Measurements from ENCODE around the gene ZNF576.
"Not testable (repeated sequence)": the region's sequence is repeated elsewhere in the genome, so short reads cannot be mapped to it uniquely, and the experiment has no call there.

ZNF576 gene, protein sequence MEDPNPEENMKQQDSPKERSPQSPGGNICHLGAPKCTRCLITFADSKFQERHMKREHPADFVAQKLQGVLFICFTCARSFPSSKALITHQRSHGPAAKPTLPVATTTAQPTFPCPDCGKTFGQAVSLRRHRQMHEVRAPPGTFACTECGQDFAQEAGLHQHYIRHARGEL

DNA sequence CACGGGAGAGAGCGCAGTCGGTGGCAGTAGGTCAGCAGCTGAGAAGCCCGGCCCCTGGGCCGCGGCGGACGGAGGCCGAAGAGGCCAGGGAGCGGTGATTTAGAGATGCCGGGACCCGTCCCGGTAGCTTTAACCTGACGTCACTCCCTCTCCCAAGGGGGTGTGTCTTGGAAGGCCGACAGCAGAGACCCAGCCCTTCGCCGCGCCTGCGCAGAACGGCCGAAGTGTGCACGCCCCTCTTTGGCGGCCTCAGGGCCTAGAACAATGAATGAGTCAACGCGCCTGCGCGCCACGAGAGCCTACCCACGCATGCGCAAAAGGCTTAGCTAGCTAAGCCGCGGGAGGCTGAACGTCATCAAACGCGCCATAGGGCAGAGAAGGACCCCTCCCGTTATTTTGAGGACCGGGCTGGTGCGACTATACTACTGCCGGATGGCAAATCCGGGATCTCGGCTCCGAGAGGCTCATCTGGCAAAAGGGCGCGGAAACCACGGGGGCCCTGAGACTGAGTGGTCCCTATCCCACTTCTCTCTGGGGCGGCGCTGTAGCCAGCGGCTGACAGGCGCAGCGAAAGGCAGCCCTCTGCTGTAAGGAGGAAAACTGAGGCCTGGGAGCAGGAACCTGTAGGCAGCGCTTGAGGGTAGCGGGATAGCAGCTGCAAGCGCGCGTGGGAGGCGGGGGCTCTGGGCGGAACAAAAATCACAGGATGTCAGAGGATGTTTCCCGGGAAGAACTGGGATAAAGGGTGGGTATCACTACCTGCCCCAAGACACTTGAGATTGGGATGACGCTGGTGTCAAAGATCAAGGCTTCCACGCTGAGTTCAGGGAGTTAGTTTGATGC lies at the start of gene ZNF576, which contains the start of gene IRGQ:
TSS of gene ZNF576 (plus strand) at position 597 of the 843 bp plus-strand sequence. CDS start 514 bp downstream, outside the sequence.
TSS of gene IRGQ (minus strand) at position 136 of the 843 bp plus-strand sequence. CDS start 796 bp downstream, outside the sequence.
- peaks cover 26 to 52% of the 10 kb centered on the region in 2 donors for H3K4me1 Mint-ChIP-seq
- DNase-seq (peak; percentile 99), ATAC-seq (replicated peaks) (peak; percentile 83 to 88)
- peak within 1 kb of the TSS; percentile 99 for H3K4me3 Mint-ChIP-seq
- H3K27ac Mint-ChIP-seq = peak within 1 kb of the TSS; percentile 100
- H3K27me3 Mint-ChIP-seq = no peaks in the 10 kb centered on the region
- H3K36me3 Mint-ChIP-seq = peaks cover 24 to 44% of the 10 kb centered on the region in 2 donors
- H3K9me3 Mint-ChIP-seq = no peaks in the 10 kb centered on the region

DNA sequence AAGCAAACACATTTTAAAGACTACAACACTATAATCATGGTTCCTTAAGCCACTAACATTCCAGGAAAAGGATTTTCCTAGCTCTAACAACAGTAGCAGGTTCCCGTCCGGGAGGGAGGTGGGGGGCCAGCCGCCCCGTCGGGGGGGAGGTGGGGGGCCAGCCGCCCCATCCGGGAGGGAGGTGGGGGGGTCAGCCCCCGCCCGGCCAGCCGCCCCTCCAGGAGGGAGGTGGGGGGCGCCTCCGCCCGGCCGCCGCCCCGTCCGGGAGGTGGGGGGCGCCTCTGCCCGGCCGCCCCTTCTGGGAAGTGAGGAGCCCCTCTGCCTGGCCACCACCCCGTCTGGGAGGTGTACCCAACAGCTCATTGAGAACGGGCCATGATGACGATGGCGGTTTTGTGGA lies 48.5 kb upstream of the ZNF576 start:
- DNase-seq; ATAC-seq (replicated peaks): not testable (repeated sequence)
- H3K36me3 Mint-ChIP-seq = peaks cover 47 to 64% of the 10 kb centered on the region in 2 donors

DNA sequence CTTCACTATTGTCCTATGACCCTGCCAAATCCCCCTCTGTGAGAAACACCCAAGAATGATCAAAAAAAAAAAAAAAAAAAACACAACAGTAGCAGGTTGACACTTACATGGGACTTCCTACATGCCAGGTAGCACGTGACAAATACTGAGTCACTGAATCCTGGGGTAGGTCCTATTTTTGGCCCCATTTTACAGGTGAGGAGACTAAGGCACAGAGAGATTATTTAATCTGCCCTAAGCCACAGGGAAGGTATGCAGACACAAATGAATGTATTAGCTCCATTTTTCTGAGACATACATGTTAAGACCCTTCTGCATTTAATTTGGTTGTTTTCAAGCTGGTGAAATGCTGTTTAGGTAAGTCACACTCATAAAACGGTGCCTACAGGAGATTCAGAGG lies 47.7 kb upstream of the ZNF576 start:
- Mint-ChIP-seq H3K36me3 (peaks cover 46 to 61% of the 10 kb centered on the region in 2 donors), H3K27me3 (no peaks in the 10 kb centered on the region), H3K4me3 (no peak overlapping the region), H3K9me3 (no peaks in the 10 kb centered on the region), H3K4me1 (peaks cover 0 to 2% of the 10 kb centered on the region in 2 donors), H3K27ac (no peak overlapping the region)
- DNase-seq (no peak), ATAC-seq (replicated peaks) (no peak)

More for the DNA sequence above, 48.5 kb upstream of the ZNF576 start:
- H3K9me3 Mint-ChIP-seq, H3K27me3 Mint-ChIP-seq, H3K4me1 Mint-ChIP-seq, H3K4me3 Mint-ChIP-seq, H3K27ac Mint-ChIP-seq: not testable (repeated sequence)

DNA sequence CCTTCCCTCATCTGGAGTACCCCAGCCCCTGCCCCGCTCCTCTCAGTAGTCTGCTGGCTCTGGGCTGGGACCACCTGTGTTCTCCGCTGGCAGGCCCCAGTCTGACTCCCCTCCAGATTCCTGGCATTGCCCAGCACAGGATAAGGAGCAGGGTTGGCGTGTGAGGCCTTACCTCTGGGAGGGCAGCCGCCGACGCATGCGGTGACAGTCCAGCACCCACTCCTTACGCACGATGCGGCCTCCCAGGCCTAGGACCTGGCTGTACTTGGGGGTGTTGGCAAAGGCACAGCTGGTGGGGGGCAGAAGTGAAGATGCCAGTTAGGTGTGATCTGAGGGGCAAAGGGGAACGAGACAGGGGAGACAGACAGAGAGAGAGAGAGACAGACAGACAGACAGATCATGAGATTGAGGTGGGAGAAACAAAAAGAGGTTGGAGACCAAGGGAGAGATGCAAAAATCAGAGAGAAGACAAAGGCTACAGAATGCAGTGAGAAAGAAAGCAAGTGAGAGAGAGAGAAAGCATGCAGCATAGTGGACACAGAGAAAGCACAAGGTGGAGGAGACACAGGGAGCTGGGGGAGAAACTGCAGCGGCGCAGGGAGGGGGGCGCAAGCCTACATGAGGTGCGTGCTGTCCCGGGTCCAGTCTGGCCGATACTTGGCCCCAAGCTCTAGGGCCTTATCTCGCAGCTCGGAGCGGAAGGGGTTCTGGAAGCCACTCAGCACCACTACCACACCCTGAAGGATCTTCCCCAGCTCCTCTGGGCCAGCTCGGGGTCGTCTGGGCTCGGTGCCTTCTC lies 44.8 kb upstream of the ZNF576 start:
- DNase-seq (no peak), ATAC-seq (replicated peaks) (no peak)
- Mint-ChIP-seq H3K27ac (peak overlapping the region; percentile 25), H3K4me1 (peaks cover 8 to 9% of the 10 kb centered on the region in 2 donors), H3K4me3 (no peak overlapping the region), H3K36me3 (peaks cover 48 to 57% of the 10 kb centered on the region in 2 donors), H3K27me3 (no peaks in the 10 kb centered on the region), H3K9me3 (no peaks in the 10 kb centered on the region)

DNA sequence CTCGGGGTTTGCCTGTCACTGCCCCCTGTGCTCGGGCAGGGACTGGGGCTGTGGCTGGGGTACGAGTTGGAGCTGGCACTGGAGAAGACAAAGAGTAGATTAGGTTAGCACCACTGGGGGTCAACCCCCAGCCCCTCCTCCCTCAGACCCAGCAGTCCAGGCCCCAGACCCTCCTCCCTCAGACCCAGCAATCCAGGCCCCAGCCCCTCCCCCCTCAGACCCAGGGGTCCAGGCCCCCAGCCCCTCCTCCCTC lies 44.3 kb upstream of the ZNF576 start:
- Mint-ChIP-seq H3K36me3 (peaks cover 48 to 57% of the 10 kb centered on the region in 2 donors), H3K27me3 (no peaks in the 10 kb centered on the region), H3K4me1 (peaks cover 8 to 9% of the 10 kb centered on the region in 2 donors), H3K27ac (peak overlapping the region; percentile 25), H3K4me3 (no peak overlapping the region), H3K9me3 (no peaks in the 10 kb centered on the region)
- ATAC-seq (replicated peaks) = no peak
- no peak for DNase-seq

DNA sequence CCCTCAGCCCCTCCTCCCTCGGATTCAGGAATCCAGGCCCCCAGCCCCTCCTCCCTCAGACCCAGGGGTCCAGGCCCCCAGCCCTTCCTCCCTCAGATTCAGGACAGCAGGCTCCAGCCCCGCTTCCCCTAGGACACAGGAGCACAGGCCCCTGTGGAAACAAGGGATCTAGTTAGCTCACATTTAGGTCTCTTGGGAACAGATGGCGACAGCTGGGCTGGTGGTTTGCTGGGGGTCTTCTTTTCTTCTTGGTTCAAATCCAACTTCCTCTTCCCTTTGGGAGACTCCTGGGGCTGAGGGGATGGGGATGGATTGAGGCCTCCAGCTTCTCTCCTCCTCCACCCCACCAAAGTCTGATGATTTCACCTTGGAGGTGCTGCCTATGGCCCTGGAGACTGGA lies 43.8 kb upstream of the ZNF576 start:
- H3K4me3 Mint-ChIP-seq = no peak overlapping the region

DNA sequence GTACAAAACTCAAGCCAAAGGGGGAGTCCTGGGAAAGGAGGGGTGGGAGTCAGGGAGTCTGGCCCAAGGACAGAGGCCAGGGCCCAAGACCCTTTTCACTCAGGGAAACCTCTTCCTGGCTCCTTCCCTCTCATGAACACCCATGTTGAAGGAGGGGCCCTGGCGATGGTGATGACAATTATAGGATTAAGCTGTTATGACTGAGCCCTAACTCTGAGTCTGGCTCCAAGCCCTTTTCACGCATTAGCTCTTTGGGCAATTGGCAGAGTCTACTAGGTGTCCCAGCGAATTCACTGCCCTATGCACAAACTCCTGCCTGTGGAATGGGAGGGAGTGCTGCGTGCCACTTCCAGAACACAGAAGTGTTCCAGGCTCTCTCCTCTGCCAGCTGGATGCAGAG lies 42.7 kb upstream of the ZNF576 start:
- Mint-ChIP-seq H3K4me3 (no peak overlapping the region), H3K36me3 (peaks cover 48 to 53% of the 10 kb centered on the region in 2 donors), H3K9me3 (no peaks in the 10 kb centered on the region), H3K27ac (no peak overlapping the region), H3K4me1 (peaks cover 8 to 9% of the 10 kb centered on the region in 2 donors), H3K27me3 (no peaks in the 10 kb centered on the region)
- ATAC-seq (replicated peaks) (no peak), DNase-seq (no peak)

More for the DNA sequence above, 43.8 kb upstream of the ZNF576 start:
- no peak overlapping the region for H3K27ac Mint-ChIP-seq
- H3K36me3 Mint-ChIP-seq = peaks cover 48 to 57% of the 10 kb centered on the region in 2 donors
- no peak for DNase-seq
- H3K9me3 Mint-ChIP-seq = no peaks in the 10 kb centered on the region
- ATAC-seq (replicated peaks) = no peak
- H3K4me1 Mint-ChIP-seq = peaks cover 8 to 9% of the 10 kb centered on the region in 2 donors
- H3K27me3 Mint-ChIP-seq = no peaks in the 10 kb centered on the region

DNA sequence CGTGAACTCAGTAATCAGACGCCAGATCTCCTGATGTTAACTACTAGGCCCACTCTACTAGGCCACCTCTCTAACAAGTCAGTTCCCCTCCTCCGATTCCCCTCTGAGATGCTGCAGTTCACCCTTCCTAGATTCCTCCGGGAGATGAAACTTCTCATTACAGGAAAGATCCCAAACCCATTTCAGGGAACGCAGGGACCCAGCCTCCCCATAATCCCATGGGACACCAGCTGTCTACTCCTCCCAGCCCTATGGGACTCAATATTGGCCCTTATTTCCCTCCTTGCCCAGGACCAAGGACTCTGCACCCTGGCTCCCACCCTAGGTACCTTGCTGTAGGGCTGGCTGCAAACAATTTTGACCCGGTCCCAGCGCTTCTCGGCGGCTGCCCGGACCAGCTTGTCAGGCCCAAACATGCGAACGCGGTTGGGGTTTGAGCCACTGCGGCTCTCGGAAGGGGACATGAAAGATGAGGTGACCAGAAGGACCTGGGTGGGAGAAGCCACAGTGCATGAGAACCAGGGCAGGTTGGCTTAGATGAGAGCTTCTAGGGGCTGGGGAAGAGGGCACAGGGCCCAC lies 42.0 kb upstream of the ZNF576 start:
- DNase-seq (no peak), ATAC-seq (replicated peaks) (no peak)
- H3K27ac Mint-ChIP-seq = no peak overlapping the region
- no peaks in the 10 kb centered on the region for H3K9me3 Mint-ChIP-seq
- H3K36me3 Mint-ChIP-seq = peaks cover 45 to 51% of the 10 kb centered on the region in 2 donors
- H3K4me1 Mint-ChIP-seq = peaks cover 8 to 9% of the 10 kb centered on the region in 2 donors
- H3K4me3 Mint-ChIP-seq = no peak overlapping the region
- no peaks in the 10 kb centered on the region for H3K27me3 Mint-ChIP-seq

DNA sequence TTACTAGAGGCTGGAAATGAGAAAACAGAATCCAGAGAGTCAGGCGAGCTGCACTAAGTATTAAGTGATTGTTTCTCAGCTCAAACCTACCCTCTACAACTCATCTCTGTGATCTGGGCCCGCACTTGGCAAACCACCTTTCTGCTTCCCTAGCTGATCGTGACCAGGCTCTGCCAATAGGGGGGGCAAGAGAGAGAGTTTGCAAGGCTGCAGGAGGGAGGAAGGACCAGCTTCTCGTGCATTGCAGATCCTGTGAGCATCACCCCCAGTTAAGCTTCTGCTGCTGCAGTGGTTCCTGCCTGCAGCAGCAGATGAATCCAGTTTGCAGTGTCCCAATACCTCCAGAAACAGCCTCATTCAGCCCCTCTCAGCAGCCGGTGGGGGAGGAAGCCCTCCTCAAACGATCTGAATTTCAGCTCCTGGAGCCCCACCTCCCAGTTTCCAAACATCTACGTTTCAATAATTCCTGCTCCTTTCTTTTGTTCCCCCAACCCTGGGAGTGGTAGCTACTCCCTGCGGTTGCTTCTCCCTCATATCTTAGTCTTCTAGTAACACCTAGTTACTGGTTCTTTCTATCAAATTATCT lies 41.1 kb upstream of the ZNF576 start:
- Mint-ChIP-seq H3K36me3 (peaks cover 38 to 46% of the 10 kb centered on the region in 2 donors), H3K4me3 (no peak overlapping the region), H3K4me1 (peaks cover 11 to 12% of the 10 kb centered on the region in 2 donors), H3K9me3 (no peaks in the 10 kb centered on the region), H3K27ac (peak overlapping the region; percentile 47), H3K27me3 (no peaks in the 10 kb centered on the region)
- DNase-seq (peak; percentile 56), ATAC-seq (replicated peaks) (peak; percentile 86 to 88)

DNA sequence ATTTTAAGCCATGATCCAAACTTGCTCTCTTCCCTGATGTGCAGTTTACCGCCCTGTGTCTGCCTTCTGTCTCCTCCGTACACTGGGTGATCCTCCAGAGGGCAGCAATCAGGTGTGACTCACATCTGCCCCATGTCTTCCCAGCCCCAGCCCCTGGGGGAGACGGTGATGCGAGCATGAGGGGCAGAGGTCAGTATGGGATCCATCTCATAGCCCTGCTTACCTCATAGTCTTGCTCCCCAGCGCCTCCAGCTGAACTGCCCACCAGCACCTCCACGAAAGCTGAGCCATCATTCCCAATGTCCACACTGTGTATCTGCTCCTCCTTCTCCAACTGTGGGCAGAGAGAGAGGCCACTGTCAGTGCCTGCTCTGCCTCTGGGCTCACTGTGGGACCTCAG lies 35.7 kb upstream of the ZNF576 start:
- peaks cover 0 to 3% of the 10 kb centered on the region in 2 donors for H3K9me3 Mint-ChIP-seq
- H3K4me3 Mint-ChIP-seq = no peak overlapping the region
- ATAC-seq (replicated peaks) (no peak), DNase-seq (no peak)
- peaks cover 20 to 37% of the 10 kb centered on the region in 2 donors for H3K36me3 Mint-ChIP-seq
- no peaks in the 10 kb centered on the region for H3K27me3 Mint-ChIP-seq
- peak overlapping the region; percentile 59 for H3K27ac Mint-ChIP-seq
- peaks cover 39 to 57% of the 10 kb centered on the region in 2 donors for H3K4me1 Mint-ChIP-seq

DNA sequence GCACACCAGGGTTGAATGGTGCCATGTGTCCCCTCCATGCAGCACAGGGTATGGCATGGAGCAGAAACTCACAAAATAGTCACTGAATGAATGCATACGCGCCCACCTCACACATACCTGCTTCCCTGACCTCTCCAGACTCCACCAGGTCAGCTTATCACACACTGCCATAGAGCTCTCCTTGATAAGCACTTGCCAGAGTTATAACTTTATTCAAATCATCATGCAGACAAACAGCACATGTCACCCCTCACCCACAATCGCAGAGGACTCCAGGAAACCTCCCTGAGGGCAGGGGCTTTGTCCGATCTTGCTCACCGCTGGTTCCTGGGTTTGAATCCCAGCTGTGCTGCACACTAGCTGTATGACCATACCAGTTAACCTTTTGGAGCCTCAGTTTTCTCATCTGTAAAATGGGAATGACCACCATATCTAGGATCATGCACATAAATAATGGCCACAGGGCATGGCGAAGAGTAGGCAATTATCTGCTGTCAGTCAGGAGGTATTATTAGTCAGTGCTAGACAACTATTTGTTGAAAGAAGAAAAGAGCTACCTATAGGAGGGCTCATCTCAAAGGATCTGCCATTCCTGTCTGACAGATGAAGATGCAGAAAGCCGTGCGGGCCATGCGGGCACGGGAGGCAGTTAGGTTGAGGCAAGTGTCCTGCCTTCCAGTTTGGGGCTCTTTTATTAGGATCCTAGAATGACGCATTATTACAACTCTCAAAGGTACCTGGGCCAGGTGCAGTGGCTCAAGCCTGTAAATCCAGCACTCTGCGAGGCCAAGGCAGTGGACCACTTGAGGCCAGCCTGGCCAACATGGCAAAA lies 35.0 kb upstream of the ZNF576 start:
- no peak overlapping the region for H3K4me3 Mint-ChIP-seq
- peaks cover 0 to 3% of the 10 kb centered on the region in 2 donors for H3K9me3 Mint-ChIP-seq
- no peak for DNase-seq
- no peaks in the 10 kb centered on the region for H3K27me3 Mint-ChIP-seq
- peak overlapping the region; percentile 59 for H3K27ac Mint-ChIP-seq
- no peak for ATAC-seq (replicated peaks)
- peaks cover 20 to 37% of the 10 kb centered on the region in 2 donors for H3K36me3 Mint-ChIP-seq
- H3K4me1 Mint-ChIP-seq = peaks cover 39 to 58% of the 10 kb centered on the region in 2 donors

DNA sequence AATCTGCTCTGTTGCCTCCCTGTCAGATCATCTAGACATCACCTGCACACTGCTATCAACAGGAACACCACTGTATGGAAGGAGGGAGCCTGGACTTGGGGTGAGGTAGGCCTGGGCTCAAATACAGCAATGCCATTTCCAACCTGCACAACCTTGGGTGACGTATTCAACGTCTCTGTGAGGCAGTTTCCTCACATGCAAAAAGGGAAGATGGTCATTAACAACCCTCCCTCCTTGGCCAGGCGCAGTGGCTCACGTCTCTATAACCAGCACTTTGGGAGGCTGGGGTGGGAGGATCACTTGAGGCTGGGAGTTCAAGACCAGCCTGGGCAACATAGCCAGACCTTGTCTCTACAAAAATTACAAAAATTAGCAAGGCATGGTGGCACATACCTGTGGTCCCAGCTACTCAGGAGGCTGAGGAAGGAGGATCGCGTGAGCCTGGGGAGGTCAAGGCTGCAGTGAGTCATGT lies 34.1 kb upstream of the ZNF576 start:
- H3K4me3 Mint-ChIP-seq = peak overlapping the region in 1 of 2 donors; percentile 43
- H3K4me1 Mint-ChIP-seq = peaks cover 41 to 64% of the 10 kb centered on the region in 2 donors
- H3K27me3 Mint-ChIP-seq = no peaks in the 10 kb centered on the region
- ATAC-seq (replicated peaks) (peak; percentile 1 to 2), DNase-seq (no peak)
- peaks cover 22 to 37% of the 10 kb centered on the region in 2 donors for H3K36me3 Mint-ChIP-seq
- peak overlapping the region; percentile 94 for H3K27ac Mint-ChIP-seq
- peaks cover 0 to 3% of the 10 kb centered on the region in 2 donors for H3K9me3 Mint-ChIP-seq
